SH-SY5Y (cell line): ENCODE measurements around the gene ASIC3.

Experiments used
- GATA2 ChIP-seq: IDR thresholded peaks from 2 replicates; pipeline ENCODE4 v1.6.1; 2011; ENCODE audit warnings: mild to moderate bottlenecking, low read depth, low read length
- GATA3 ChIP-seq: IDR thresholded peaks from 2 replicates; pipeline ENCODE4 v1.6.1; 2011; ENCODE audit warnings: low read depth, mild to moderate bottlenecking, low read length, moderate library complexity

DNA sequence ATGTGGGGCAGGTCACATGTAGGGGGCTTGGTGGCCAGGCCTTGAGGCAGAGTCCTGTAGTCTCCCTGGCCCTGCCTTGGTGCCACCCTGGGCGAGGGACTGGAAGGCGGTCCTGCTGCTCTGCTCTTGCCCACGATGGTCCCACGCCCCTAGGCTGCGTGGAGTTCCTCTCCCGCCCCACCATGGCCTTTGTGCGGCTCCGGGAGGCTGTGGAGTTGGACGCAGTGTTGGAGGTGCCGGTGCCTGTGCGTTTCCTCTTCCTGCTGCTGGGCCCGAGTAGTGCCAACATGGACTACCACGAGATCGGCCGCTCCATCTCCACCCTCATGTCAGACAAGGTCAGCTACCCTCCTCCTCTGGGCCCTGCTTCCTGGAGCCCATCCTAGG lies 22.2 kb downstream of the ASIC3 start:
- TF ChIP-seq GATA2 (no peak), GATA3 (no peak)
